ENCODE measurements around the gene THY1.

GRCh38 chr11:119412072-119412471, 10.9 kb downstream of the THY1 start:
- TF ChIP-seq CTCF (IDR thresholded peaks at IDR 0.05) (no peak), POLR2A (IDR thresholded peaks at IDR 0.05) (no peak)

All from Peyer's patch (tissue), 4 donors.